HG03439 (cell line): ENCODE data around the gene CCDC158.
"Not testable (repeated sequence)": the region's sequence is repeated elsewhere in the genome, so short reads cannot be mapped to it uniquely, and the experiment has no call there.

ENCODE experiments used
- ATAC-seq: cut with Tn5 transposase; IDR thresholded peaks from one replicate; pipeline ENCODE4 v1.9.1; 2021; ENCODE audit warnings: mild to moderate bottlenecking, moderate library complexity; ENCODE audit not compliant: unreplicated experiment

CCDC158 gene

DNA sequence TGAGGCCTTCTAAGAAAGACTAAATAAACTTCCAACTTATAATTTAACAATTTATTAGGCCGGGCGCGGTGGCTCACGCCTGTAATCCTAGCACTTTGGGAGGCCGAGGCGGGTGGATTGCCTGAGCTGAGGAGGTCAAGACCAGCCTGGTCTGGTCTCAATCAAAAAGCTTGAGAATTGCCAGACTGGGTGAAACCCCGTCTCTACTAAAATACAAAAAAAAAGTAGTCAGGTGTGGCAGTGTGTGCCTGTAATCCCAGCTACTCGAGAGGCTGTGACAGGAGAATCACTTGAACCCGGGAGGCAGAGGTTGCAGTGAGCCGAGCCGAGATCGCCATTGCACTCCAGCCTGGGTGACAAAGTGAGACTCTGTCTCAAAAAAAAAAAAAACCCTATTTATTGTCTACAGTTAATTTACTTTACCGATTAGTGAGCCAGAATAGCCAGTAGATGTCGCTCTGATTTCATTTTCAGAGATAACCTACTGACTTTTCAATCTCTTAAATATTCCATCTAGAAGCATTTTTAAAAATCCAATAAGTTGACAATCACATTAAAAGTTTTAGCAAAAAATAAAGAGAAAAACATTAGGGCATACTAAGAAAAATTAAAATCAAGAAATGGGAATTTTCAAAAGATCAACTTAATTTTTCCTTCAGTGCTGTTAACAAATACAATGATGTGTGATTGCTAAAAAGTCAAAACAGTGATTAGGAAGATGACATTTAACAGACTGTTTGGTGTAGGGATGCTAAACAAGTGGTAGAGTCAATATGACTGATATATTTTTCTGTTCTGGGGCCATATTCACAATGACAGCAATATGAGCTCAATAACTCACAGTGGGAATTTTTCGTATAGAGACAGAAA, 9.8 kb upstream of the CCDC158 start:
- ATAC-seq: no peak

DNA sequence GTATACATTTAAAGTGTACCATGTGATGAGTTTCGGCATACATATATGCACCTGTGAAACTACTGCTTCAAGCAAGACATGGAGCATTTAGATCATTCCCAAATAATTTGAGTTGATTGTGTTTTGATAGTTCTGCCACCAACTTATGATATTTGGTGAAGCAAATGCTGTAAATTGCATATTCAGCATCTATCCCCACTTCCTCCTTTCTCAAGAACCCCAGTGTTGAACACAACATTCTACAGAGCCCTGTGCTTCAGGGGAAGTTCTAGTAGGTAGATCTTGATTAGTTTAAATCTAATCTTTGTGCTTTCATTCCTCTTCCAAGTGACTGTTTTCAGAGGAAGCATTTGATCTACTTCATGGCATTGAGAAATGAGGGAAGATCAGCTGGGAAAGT, 8.7 kb upstream of the CCDC158 start:
- ATAC-seq: no peak

DNA sequence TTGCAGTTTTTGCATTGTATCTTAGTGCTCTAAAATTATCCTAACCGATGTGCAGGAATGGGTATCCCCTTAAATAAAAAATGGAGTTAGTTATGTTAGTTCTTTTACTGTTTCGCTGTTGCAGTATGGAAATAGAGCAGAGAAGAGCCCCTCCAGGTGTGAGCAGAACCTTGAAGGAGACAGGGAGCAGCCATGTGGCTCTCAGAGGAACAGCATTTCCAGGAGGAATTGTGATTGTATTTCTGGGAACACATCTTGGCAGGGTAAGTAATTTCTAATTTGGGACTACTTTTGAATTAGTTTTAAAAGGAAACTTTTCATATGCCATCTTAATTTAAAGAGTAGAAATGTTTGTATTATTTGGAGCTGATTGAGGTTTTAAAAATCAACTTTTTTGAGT, 5.3 kb upstream of the CCDC158 start:
- no peak for ATAC-seq

DNA sequence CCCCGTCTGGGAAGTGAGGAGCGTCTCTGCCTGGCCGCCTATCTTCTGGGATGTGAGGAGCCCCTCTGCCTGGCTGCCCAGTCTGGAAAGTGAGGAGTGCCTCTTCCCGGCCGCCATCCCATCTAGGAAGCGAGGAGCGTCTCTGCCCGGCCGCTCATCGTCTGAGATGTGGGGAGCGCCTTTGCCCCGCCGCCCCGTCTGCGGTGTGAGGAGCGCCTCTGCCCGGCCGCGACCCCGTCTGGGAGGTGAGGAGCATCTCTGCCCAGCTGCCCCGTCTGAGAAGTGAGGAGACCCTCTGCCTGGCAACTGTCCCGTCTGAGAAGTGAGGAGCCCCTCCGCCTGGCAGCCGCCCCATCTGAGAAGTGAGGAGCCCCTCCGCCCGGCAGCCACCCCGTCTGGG, 2.2 kb upstream of the CCDC158 start:
- ATAC-seq: not testable (repeated sequence)

DNA sequence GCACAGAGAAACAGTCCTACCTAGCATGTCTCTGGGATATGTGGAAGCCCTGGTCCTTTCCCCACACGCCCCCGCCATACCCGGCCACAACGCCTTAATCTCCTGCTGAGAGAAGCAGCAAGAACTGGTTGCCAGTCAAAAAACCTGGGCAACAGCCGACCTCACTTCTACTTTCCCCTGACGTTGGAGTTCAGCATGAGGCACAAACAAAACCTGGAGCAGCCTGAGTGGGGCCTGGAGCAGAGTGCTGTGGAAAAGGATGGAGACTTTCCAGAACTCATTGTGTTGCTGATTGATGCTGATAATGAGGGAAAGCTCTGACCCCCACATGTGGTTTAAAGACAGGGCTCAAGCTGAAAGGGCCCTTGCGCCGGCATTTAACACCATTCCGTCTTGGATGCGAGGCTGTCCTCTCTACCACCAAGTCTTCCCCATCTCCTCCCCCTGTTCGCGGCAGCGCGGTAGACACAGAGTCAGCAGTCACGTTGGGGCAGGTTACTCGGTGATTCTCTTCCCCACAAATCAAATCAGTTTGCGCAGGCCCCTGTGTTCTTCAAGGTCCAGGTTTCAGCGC, 666 bp downstream of the CCDC158 start:
- no peak for ATAC-seq

DNA sequence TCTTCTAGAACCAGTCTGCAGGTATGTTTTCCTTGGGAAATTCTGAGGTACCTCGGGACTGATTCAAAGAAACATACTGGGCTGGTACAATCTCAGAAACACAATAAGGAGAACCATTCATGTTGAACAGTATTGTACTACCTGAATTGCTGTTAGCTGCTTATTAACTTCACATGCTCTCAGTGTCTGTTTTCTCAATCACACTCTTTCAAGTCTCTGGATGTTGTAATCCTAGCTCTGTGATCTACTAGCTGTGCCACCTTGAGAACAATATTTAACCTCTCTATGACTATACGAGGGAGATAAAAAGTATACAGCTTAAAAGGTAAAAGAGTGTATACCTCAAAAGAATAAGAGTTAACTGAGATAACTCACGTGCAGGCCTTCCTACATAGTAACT, 10.3 kb downstream of the CCDC158 start:
- ATAC-seq: no peak

DNA sequence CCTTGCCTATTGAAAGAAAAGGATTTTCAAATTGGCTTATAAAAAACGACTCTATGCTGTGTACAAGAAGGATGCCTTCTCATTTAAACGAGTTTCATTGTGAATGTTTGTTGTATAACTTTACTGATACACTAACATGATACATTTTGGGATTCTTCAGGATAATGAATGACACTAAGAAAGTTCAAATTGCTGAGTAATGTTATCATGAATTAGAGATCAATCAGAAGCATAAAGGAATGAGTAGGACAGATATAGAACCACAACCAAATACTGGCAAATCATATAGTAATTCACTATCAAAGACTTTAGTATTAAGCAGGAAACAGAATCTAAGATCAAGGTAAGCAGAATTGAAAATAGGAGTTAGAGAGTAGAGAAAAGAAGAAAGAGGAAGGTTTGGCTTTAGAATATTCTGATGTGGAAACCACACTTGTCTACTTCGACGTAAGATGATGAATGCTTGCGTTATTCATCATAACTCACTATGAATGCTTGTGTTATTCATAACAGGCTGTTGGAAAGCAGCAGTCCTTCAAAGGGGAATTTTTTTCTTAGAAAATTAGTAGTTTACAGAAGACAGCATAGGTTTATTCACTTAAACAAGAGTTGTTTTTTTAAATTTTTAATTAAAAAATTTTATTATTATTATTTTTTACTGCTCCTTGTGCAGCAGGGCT, 13.4 kb downstream of the CCDC158 start:
- no peak for ATAC-seq

DNA sequence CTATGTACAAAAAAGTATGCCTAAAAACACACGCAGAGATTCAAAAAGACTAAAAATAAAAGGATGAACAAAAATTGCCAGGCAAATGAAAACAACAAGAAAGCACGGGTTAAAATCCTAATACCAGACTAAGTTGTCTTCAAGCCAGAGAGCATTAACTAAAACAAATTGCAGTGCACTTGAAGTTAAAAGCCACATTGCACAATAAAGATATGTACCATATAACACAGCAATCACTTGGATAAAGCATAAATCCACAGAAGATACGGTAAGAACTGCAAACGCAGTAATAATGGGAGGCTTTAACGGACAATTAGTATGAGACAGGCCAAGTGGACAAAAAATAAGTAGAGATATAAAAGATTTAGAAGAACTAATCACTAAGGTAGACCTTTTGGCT, 14.9 kb downstream of the CCDC158 start:
- no peak for ATAC-seq

DNA sequence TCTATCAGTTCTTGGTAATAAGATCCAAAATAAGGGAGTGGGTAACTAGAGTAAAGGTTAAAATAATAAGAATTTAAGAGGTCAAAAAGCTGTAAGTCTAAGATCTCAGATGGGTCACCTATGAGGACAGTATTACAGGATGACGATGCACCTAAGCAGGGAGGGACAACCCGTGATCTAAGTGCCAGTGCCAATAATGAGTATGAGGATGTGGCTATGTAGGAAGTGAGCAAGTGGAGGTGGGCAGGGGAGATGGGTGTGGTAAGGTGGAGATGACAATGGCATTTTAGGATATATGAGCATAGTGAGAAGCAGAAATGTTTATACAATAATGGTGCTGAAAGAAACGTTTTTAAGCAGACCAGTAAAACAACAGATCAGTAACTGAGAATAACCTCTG, 19.3 kb downstream of the CCDC158 start:
- no peak for ATAC-seq

DNA sequence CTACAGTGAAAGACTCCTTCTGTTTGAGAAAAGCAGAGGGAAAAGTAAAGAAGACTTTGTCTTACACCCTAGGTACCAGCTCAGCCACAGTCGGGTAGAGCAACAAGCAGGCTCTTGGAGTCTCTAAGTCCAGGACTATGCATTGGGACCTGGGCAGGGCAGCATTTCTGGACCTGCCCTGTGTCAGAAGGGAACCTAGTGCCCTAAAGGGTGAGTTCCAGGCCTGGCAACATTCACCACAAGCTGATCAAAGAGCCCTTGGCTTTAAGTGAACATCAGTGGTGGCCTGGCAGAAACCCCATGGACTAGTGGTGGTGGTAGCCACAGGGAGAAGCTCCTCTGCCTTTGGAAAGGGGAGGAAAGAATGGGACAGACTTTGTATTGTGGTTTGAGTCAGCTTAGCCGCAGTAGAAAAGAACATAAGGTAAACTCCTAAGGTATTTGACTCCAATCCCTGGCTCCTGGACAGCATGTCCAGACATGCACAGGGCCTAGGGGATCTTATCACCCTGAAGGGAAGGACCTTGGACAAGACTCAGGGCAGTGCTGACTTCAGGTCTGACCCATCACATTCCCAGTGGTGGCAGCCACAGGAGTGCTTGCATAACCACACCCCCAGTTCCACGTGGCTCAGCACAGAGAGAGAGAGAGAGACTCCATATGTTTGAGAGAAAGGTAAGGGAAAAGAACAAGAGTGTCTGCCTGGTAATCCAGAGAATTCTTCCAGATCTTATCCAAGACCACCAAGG, 32.6 kb downstream of the CCDC158 start:
- ATAC-seq: no peak

DNA sequence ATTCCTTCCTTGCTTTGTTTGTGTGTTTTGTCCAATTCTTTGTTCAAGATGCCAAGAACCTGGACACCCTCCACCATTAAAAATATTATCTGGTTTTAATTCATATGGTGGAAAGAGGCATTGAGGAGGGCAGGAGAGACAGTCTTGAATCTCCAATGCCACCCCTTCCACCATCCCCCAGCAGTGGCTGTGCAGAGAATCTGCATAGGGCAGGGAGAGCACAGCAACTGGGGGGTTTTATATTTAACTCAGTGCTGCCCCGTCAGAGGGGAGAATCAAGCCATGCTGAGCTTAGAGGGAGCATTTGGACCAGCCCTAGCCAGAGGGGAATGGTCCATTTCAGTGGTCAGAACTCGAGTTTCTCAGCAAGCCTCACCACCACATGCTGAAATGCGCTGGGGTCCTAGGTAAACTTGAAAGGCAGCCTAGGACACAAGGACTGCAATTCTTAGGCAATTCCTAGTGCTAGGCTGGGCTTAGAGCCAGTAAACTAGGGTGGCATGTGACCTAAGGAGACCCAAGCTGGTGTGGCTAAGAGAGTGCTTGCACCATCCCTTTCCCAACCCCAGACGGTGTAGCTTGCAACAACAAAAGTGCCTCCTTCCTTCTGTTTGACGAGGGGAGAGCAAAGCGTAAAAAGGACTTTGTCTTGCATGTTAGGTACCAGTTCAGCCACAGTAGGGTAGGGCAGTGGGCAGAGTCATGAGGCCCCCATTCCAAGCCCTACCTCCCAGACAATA, 34.2 kb downstream of the CCDC158 start:
- no peak for ATAC-seq

DNA sequence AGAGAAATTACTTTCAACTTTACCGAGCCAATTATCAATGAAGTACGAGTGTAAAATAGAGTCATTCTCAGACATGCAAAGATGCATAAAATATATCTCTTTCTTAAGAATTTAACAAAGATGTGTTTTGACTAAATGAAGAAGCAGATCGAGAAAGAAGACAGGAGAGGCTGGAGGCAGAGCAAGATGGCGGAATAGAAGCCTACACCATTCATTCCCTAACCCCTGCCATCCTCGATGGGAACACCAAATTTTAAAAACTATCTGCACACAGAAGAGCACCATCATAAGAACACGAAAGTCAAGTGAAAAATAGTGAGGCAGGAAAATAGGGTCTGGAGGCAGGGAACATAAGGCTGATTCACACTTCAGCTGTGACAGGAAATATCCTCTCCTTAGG, 35.0 kb downstream of the CCDC158 start:
- no peak for ATAC-seq

DNA sequence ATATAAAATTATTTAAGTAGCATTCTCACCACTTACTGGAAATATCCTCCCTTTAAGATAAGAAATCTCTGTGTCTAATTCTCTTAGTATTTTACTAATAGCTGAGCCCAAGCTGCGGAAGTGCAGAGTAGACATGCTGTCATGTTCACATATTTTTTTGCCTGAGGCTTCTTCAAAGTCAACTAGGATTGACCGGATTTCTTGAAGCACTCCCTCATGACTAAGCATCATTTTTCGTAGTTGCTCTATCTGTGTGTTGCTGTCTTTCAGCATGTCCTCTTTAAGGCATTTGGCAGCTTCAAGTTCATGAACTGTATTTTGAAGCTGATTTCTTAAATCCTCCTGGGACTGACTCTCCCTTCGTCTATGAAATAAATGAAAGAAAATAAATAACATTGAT, 36.9 kb downstream of the CCDC158 start:
- ATAC-seq: no peak

DNA sequence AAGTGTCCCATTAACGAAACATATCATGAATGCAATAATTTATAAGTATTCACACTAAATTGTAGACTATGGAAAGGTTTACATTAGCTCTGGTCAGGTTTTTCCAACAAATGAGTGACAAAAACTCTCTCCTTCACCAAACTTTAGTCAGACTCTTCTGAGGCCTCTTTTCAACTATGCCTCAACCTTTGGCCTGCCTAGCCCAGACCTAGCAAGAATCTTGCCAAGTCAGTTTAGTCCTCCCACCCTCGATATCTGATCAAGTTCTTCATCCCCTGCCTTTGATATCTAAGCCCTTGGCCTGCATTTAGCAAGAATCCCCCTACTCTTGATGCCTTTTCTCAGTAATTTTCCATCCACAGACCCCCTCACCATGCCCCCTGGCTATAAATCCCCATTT, 37.9 kb downstream of the CCDC158 start:
- ATAC-seq: no peak

DNA sequence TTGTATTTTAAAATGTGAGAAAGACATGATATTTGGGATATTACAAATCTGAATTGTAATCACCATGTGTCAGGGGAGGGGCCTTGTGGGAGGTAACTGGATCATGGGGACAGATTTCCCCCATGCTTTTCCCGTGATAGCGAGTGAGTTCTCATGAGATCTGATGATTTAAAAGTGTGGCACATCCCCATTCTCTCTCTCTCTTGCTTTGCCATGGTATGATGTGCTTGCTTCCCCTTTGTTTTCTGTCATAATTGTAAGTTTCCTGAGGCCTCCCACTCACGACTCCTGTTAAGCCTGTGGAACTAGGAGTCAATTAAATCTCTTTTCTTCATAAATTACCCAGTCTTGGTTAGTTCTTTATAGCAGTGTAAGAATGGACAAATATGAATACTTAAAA, 39.0 kb downstream of the CCDC158 start:
- ATAC-seq: no peak

DNA sequence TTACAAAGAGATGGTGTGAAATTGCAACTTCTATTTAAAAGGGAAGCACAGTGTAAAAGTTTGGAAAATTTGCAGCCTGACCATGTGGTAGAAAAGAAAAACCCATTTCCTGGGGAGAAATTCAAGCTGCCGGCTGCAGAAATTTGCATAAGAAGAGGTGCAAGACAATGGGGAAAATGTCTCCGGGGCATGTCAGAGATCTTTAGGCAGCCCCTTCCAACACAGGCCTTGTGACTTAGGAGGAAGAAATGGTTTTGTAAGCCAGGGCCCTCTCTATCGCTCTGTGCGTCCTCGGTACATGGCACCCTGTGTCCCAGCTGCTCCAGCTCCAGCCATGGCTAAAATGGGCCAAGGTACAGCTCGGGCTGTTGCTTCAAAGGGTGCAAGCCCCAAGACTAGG, 40.4 kb downstream of the CCDC158 start:
- ATAC-seq: no peak

DNA sequence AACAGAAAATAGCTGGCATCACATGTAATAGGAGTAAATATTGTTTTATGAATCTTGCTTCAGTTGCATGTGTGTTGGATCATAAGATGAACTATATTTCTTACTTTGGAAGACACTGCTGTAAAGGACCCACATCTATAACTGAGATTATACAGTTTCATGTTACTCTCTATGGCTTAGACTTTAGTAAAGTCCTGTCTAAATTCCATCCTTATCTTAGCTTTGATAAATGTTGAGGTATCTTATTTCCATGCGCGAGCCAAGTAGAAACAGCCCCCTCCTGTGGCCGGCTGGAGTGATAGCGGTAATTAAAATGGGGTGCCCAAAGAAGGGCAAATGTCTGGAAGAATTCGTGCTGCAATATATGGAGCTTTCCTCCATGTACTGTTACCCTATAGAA, 43.0 kb downstream of the CCDC158 start:
- ATAC-seq: no peak

DNA sequence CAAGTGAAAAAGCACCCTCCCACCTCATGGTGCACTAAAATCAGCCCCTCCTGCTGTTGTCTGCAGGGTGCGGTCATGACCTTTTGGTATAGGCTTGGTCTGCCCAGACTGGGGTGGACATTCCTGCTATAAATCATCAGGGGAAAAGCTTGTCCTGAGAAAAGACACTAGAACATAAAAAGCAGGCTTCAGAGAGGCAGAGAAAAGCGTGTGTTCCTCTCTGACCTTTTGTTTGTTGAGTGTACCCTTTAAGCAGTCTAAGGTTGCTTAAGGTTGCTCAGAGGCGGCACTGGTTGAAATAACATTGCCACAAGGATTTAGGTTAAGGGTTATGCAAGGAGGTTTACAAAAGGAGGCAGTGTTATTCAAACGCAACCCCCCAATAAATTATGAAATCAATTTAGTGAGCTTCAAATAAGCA, 43.5 kb downstream of the CCDC158 start:
- no peak for ATAC-seq

DNA sequence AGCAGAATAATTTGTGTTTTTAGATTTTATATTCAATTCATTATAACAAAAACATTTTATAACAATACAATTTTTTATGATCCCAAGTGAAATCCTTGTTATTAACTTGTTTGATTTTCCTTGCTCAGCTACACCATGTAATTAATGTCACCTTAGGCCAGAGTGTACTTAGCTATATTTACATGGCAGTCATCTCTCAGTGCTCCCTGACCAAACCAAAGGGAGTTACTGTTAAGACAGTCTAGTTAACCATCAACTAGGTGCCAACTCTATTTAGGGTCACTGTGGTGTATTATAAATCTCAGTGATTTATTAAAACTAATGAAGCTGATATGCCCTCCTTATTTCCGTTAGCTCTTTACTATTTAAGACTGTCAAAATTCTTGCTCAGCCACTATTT, 44.4 kb downstream of the CCDC158 start:
- ATAC-seq: no peak

DNA sequence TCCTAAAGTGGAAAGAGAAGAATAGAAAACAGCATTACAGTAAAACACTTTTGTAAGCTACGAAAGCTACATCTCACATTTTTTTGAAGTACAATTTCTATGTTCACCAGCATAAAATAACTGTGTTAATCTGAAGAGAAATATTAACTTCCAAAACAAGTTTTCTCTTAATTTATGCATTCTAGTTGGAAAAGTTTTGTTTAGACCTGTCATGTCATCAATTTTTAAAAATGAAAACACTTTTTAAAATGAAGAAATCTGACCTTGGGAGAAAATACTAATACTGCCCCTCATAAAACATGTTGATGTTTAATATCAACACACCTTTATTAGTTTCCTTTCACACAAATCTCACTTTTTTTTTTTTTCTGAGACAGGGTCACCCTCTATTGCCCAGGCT, 45.2 kb downstream of the CCDC158 start:
- no peak for ATAC-seq

DNA sequence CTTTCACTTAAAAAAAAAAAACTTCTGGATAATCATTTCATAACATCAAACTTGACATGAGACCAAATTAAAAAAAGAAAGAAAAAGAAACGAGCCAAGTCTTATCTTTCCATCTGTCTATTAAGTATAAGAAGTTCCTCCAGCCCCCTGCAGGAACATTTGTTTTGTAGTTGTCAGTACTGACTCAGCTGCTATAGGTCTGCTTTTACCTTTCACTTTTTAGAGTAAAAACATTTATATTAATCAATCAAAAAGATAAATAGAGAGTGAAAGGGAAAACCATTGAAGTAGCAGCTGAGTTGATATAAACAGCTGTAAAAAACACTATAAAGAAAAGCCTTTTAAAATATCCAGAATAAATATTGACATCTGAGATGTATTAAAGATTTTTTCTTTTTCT, 46.1 kb downstream of the CCDC158 start:
- ATAC-seq: no peak
